HG03558 (cell line): Measurements from ENCODE around the gene NRTN.

Source experiments
- ATAC-seq: cut with Tn5 transposase; IDR thresholded peaks from one replicate; pipeline ENCODE4 v1.9.1; 2021; ENCODE audit warnings: moderate number of reproducible peaks; ENCODE audit not compliant: unreplicated experiment; ENCODE audit errors: extremely low read depth

The NRTN gene

GRCh38 chr19:5811117-5811516, 6.2 kb downstream of the NRTN start:
- no peak for ATAC-seq

GRCh38 chr19:5814123-5814851, 9.4 kb downstream of the NRTN start:
- no peak for ATAC-seq

GRCh38 chr19:5814852-5815246, 10.0 kb downstream of the NRTN start:
- ATAC-seq, result no peak

DNA sequence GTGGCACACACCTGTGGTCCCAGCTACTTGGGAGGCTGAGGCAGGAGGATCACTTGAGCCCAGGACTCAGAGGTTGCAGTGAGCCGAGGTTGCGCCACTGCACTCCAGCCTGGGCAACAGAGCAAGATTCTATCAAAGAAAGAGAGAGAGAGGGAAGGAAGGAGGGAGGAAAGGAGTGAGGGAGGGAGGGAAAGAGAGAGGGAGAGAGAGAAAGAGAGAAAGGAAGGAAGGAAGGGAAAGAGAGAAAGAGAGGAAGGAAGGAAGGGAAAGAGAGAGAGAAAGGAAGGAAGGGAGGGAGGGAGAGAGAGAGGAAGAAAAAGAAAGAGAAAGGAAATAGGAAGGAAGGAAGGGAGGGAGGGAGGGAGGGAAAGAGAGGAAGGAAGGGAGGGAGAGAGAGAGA, 12.4 kb downstream of the NRTN start:
- ATAC-seq, result no peak

GRCh38 chr19:5818594-5818993, 13.7 kb downstream of the NRTN start:
- ATAC-seq, result no peak

GRCh38 chr19:5820785-5821184, 15.9 kb downstream of the NRTN start:
- ATAC-seq, result no peak

DNA sequence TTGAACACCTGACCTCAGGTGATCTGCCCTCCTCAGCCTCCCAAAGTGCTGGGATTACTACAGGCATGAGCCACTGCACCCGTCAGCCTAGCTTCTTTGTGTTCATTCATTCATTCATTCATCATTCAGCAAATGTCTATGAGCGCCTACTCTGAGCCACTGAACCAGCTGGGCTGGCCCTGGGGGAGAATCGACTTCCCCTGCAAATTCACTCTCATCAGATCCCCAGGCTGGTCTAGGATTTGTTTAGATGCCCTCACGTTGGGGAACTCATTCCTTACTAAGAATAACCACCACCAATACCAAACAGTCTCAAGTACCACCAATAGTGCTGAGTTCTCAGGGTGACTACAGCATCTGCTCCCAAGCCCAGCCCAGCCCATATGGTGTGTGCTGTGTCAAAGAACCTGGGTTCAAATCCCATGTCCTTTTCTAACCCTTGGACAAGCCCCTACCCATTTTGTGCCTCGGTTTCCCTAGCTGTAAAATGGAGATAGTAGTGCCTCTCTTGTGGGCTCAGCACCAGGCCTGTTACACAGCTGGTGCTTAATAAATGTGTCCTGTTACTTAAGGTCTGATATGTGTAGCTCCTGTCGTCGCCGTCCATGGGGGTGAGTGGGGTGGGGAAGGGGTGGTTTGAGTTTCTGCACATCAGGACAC, 16.8 kb downstream of the NRTN start:
- no peak for ATAC-seq

- no peak for ATAC-seq
Measured at GRCh38 chr19:5822181-5822844, 17.4 kb downstream of the NRTN start.

- no peak for ATAC-seq
Measured at GRCh38 chr19:5823579-5824281, 18.9 kb downstream of the NRTN start.

DNA sequence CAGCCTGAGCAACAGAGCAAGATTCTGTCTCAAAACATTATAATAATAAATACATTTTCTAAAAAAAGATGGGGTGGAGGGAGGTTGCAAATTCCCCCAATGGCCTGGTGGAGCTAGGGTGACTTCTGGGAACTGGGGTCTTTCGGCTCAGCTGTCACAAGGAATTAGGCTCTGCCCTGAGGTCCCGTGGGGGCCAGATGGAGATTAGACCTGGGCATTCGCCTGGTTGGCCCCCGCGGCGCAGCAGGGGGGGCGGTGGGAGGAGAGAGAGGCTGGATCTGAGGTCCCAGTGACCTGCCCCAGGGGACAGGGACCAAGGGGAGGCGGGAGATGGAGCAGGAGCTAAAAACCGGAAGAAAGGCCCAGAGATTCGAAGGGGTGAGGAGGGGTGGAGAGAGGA, 19.9 kb downstream of the NRTN start:
- ATAC-seq, result no peak

GRCh38 chr19:5825178-5825577, 20.3 kb downstream of the NRTN start:
- ATAC-seq, result no peak

- ATAC-seq, result no peak
Measured at GRCh38 chr19:5826531-5827341, 21.9 kb downstream of the NRTN start.

GRCh38 chr19:5827342-5827890, 22.5 kb downstream of the NRTN start:
- ATAC-seq, result no peak

DNA sequence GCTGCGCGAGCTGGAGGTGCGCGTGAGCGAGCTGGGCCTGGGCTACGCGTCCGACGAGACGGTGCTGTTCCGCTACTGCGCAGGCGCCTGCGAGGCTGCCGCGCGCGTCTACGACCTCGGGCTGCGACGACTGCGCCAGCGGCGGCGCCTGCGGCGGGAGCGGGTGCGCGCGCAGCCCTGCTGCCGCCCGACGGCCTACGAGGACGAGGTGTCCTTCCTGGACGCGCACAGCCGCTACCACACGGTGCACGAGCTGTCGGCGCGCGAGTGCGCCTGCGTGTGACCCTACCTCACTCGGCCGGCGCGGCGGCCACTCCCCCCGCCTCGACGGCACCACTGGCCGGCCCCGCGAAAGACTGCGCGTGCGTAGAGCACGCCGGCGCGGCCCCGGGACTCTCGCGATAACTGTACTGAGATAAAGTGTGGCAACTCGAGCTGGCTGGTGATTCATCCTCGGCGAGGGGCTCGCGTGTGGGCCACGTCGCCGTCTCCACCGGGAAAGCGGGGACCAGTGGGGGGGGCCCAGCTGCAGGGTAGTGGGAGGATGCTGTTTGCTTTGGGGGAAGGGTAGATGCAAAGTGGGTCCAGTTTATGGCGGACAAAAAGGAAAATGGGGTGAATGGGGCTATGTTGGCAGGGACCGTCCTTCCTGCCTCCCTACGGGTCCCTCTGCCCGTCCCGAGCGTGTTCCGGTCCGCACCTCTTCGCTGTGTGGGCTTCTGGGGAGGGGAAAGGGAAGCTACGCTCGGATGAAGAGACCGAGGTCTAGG, 23.2 kb downstream of the NRTN start:
- peak; percentile 64 for ATAC-seq

DNA sequence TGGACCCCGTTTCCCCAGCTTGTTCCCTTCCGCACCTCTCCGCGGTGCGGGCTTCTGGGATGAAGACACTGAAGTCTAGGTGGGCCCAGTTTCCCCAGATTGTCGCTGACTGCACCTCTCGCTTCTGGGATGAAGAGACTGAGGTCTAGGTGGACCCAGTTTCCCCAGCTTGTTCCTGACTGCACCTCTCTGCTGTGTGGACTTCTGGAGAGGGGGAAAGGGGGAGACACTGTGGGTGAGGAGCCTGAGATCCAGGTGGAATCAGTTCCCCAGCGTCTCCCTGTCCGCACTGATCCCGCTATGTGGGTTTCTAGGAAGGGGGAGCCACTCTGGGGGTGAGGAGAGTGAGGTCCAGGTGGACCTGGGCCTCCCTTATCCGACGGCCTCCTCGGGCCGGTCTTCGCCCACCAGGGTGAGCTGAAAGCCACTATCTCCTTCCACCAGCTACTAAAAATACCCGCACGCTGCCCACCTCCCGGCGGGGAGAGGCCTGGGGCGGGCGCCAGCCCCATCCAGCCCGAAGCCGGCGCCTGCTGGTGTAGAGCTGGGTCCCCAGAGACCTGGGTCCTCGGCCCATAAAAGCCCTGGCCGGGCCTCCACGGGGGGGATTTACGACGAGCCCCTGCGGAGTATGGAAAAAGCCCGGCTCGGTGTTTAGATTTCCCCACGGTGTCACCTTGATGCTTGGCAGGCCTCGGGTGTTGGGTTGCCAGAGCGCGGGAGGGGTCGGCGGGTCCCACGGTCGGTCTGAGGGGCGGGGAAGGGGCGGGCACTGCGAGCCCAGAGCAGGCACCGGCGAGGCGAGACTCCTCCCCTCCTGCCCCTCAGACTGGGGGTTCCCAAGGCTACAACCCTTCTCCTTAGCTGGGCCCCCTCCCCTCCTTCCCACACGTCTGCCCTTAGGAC, 24.0 kb downstream of the NRTN start:
- no peak for ATAC-seq

GRCh38 chr19:5829567-5830310, 24.9 kb downstream of the NRTN start:
- no peak for ATAC-seq

GRCh38 chr19:5831159-5831558, 26.3 kb downstream of the NRTN start:
- no peak for ATAC-seq
